BE2C (cell line): ENCODE data around the gene TTC33.

Experiments used
- DNase-seq: peaks from one replicate; pipeline ENCODE4 v3.0.0-alpha.2; 2020
- H3K27me3 ChIP-seq: fragments of 250-450 bp; sonication (Bioruptor Pico); 2 replicates; pipeline ENCODE4 v1.5.1; 2020; ENCODE audit warnings: mild to moderate bottlenecking
- H3K36me3 ChIP-seq: fragments of 250-450 bp; sonication (Bioruptor Pico); 2 replicates; pipeline ENCODE4 v1.5.1; 2020; ENCODE audit warnings: mild to moderate bottlenecking
- H3K4me1 ChIP-seq: fragments of 250-450 bp; sonication (Bioruptor Pico); 2 replicates; pipeline ENCODE4 v1.5.1; 2020
- H3K4me3 ChIP-seq: 2 replicates; pipeline ENCODE4 v1.5.1; 2011; ENCODE audit warnings: low read depth, low read length
- H3K9me3 ChIP-seq: fragments of 250-450 bp; sonication (Bioruptor Pico); 2 replicates; pipeline ENCODE4 v1.5.1; 2020
- CTCF ChIP-seq: IDR thresholded peaks from 2 replicates; pipeline ENCODE4 v1.5.1; 2012; ENCODE audit warnings: mild to moderate bottlenecking, low read depth, low read length

Gene TTC33

DNA sequence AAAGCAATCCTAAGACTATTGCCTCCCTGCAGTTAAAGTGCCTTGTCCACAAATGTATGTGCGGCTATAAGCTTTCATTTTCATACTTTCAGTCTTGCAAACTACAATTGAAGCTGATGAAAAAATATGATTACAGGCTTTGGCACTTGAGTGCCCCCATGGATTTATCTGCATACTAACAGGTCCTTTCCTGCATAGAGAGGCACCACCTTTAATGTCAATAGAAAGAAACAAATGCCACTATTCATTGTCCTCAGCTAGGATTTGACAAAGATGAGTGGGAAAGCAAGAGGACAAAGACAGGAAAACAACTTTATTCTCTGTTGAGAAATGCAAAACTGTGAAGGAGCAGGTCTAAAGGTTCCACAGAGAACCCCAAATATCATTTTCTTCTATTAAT lies 201.7 kb downstream of the TTC33 start:
- Histone ChIP-seq H3K4me3 (no peak overlapping the region), H3K36me3 (no peaks in the 10 kb centered on the region), H3K9me3 (no peaks in the 10 kb centered on the region), H3K27me3 (no peaks in the 10 kb centered on the region), H3K4me1 (no peaks in the 10 kb centered on the region)
- no peak for TF ChIP-seq CTCF
- no peak for DNase-seq

DNA sequence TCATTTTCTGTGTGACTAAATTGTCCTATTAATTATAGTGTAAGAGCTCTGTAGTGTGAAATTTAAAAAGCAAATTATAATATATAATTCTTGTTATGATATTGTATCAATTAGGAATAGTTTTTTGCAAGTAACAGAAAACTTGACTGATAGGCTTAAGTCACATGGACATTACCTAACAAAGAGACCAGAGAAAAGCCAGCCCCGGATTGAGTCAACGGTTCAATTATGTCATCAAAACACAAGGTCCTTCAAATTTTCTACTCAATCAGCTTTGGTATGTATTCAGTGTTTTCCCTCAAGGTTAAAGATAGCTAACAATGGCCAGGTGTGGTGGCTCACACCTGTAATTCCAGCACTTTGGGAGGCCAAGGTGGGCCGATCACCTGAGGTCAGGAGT lies 202.8 kb downstream of the TTC33 start:
- no peak for TF ChIP-seq CTCF

GRCh38 chr5:40551496-40552491 lies 204.0 kb downstream of the TTC33 start:
- Histone ChIP-seq H3K4me3 (no peak overlapping the region), H3K9me3 (no peaks in the 10 kb centered on the region), H3K36me3 (no peaks in the 10 kb centered on the region), H3K27me3 (no peaks in the 10 kb centered on the region), H3K4me1 (no peaks in the 10 kb centered on the region)
- DNase-seq, result no peak
- no peak for TF ChIP-seq CTCF

More for the DNA sequence above, 202.8 kb downstream of the TTC33 start:
- Histone ChIP-seq H3K27me3 (no peaks in the 10 kb centered on the region), H3K4me1 (no peaks in the 10 kb centered on the region), H3K9me3 (no peaks in the 10 kb centered on the region), H3K36me3 (no peaks in the 10 kb centered on the region), H3K4me3 (no peak overlapping the region)
- no peak for DNase-seq

- Histone ChIP-seq H3K4me1 (no peaks in the 10 kb centered on the region), H3K4me3 (no peak overlapping the region), H3K27me3 (no peaks in the 10 kb centered on the region), H3K9me3 (no peaks in the 10 kb centered on the region), H3K36me3 (no peaks in the 10 kb centered on the region)
- no peak for TF ChIP-seq CTCF
- DNase-seq, result no peak
These were observed 205.3 kb downstream of the TTC33 start for GRCh38 chr5:40550481-40550880.

- H3K27me3 ChIP-seq, result no peaks in the 10 kb centered on the region
- H3K4me3 ChIP-seq, result no peak overlapping the region
- DNase-seq, result no peak
- no peaks in the 10 kb centered on the region for H3K9me3 ChIP-seq
- no peaks in the 10 kb centered on the region for H3K36me3 ChIP-seq
- TF ChIP-seq CTCF, result no peak
- no peaks in the 10 kb centered on the region for H3K4me1 ChIP-seq
These were observed 206.1 kb downstream of the TTC33 start for GRCh38 chr5:40549616-40550015.

- Histone ChIP-seq H3K36me3 (no peaks in the 10 kb centered on the region), H3K27me3 (no peaks in the 10 kb centered on the region), H3K4me3 (no peak overlapping the region), H3K9me3 (no peaks in the 10 kb centered on the region), H3K4me1 (no peaks in the 10 kb centered on the region)
- TF ChIP-seq CTCF, result no peak
- no peak for DNase-seq
These were observed 207.7 kb downstream of the TTC33 start for GRCh38 chr5:40547994-40548575.
